RWPE2 (cell line): ENCODE results near the gene LMO7.

Source experiments
- ATAC-seq: fragments of 200-7000 bp; cut with Tn5 transposase; 3 replicates; pipeline ENCODE4 v1.9.1; 2021; ENCODE audit warnings: low read depth
- DNase-seq: peaks from one replicate; pipeline ENCODE4 v3.0.0-alpha.2; 2020; ENCODE audit warnings: low spot score
- H3K27ac ChIP-seq: fragments of 450-650 bp; 2 replicates; pipeline ENCODE4 v1.5.1; 2017; ENCODE audit warnings: mild to moderate bottlenecking; ENCODE audit not compliant: poor library complexity, severe bottlenecking
- H3K27me3 ChIP-seq: fragments of 250-450 bp; sonication (Bioruptor Pico); 2 replicates; pipeline ENCODE4 v1.5.1; 2021; ENCODE audit warnings: mild to moderate bottlenecking, moderate library complexity; ENCODE audit not compliant: insufficient read depth, poor library complexity, severe bottlenecking
- H3K36me3 ChIP-seq: fragments of 250-450 bp; sonication (Bioruptor Pico); 2 replicates; pipeline ENCODE4 v1.5.1; 2020; ENCODE audit warnings: low read depth, mild to moderate bottlenecking, moderate library complexity
- H3K4me1 ChIP-seq: fragments of 250-450 bp; sonication (Bioruptor Pico); 2 replicates; pipeline ENCODE4 v1.5.1; 2021; ENCODE audit warnings: mild to moderate bottlenecking, moderate library complexity; ENCODE audit not compliant: insufficient read depth, poor library complexity, severe bottlenecking
- H3K4me3 ChIP-seq: fragments of 250-450 bp; sonication (Bioruptor Pico); 2 replicates; pipeline ENCODE4 v1.5.1; 2021; ENCODE audit warnings: mild to moderate bottlenecking, moderate library complexity; ENCODE audit not compliant: severe bottlenecking
- H3K9me3 ChIP-seq: fragments of 250-450 bp; sonication (Bioruptor Pico); 2 replicates; pipeline ENCODE4 v1.5.1; 2021; ENCODE audit warnings: mild to moderate bottlenecking, moderate library complexity; ENCODE audit not compliant: severe bottlenecking
- TF ChIP-seq, protein P1 (sequence below): fragments of 450-650 bp; IDR thresholded peaks from one replicate; pipeline ENCODE4 v1.5.1; 2017; ENCODE audit warnings: mild to moderate bottlenecking, moderate library complexity; ENCODE audit not compliant: poor library complexity, severe bottlenecking

The LMO7 gene

GRCh38 chr13:75636436-75637180 lies 478 bp downstream of the LMO7 start:
- H3K4me1 ChIP-seq = no peaks in the 10 kb centered on the region
- peak overlapping the region; percentile 51 for H3K4me3 ChIP-seq
- no peak overlapping the region for H3K27ac ChIP-seq
- peak; percentile 57 for ATAC-seq
- no peaks in the 10 kb centered on the region for H3K27me3 ChIP-seq
- no peaks in the 10 kb centered on the region for H3K36me3 ChIP-seq
- no peak for DNase-seq
- no peaks in the 10 kb centered on the region for H3K9me3 ChIP-seq
- TF ChIP-seq, protein P1, sequence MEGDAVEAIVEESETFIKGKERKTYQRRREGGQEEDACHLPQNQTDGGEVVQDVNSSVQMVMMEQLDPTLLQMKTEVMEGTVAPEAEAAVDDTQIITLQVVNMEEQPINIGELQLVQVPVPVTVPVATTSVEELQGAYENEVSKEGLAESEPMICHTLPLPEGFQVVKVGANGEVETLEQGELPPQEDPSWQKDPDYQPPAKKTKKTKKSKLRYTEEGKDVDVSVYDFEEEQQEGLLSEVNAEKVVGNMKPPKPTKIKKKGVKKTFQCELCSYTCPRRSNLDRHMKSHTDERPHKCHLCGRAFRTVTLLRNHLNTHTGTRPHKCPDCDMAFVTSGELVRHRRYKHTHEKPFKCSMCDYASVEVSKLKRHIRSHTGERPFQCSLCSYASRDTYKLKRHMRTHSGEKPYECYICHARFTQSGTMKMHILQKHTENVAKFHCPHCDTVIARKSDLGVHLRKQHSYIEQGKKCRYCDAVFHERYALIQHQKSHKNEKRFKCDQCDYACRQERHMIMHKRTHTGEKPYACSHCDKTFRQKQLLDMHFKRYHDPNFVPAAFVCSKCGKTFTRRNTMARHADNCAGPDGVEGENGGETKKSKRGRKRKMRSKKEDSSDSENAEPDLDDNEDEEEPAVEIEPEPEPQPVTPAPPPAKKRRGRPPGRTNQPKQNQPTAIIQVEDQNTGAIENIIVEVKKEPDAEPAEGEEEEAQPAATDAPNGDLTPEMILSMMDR = no peak

DNA sequence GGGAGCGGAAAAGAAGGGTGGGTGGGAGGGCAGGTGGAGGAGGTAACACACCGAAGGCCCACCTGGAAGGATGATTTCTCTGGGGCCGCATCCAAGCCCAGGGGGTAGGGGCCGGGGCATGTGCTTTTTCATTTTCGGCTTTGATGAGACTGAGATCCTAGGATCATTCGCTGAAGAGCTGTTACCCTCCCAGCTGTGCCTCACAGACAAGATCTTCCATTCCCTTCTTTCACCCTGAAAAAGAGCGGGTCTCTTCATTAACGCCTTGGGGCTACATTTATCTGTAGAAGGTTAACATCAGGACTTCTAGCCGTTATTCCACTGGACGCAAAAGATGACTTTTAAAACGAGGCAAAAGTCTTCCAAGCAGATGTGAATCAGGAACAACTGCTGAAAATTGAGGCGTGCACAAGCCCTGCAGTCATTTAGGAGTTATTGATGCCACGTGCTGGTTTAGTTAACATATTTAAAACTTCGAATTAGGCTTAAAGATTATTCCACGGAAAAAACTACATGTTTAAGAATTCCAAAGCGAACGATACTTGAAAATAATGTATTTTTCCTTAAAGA lies 1.1 kb downstream of the LMO7 start:
- Histone ChIP-seq H3K36me3 (no peaks in the 10 kb centered on the region), H3K27ac (no peak overlapping the region), H3K4me1 (no peaks in the 10 kb centered on the region), H3K9me3 (no peaks in the 10 kb centered on the region), H3K27me3 (no peaks in the 10 kb centered on the region), H3K4me3 (no peak overlapping the region)
- TF ChIP-seq, protein P1 = no peak
- no peak for DNase-seq
- no peak for ATAC-seq

GRCh38 chr13:75639454-75639853 lies 3.3 kb downstream of the LMO7 start:
- no peak overlapping the region for H3K27ac ChIP-seq
- TF ChIP-seq, protein P1 = no peak
- ATAC-seq = no peak
- no peaks in the 10 kb centered on the region for H3K36me3 ChIP-seq
- H3K9me3 ChIP-seq = no peaks in the 10 kb centered on the region
- H3K4me1 ChIP-seq = no peaks in the 10 kb centered on the region
- no peaks in the 10 kb centered on the region for H3K27me3 ChIP-seq
- DNase-seq = no peak
- H3K4me3 ChIP-seq = no peak overlapping the region

DNA sequence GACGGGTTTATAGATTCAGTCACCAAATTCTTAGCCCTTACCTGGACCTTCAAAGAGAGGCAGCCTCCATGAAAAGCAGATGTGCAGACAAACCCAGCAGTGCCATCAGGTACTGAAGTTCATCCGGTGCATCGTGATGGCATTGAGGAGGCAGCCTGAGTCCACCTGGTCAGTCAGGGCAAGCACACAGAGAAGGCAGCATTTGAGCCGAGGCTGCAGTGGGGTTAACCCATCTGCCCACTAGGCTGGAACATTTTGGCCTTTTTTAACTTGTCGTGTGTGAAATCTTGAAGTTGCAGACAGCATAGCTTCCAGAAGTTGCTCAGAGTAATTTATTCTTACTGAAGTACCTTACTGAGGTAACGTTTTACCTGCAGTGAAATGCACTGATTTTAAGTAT lies 4.9 kb downstream of the LMO7 start:
- no peaks in the 10 kb centered on the region for H3K9me3 ChIP-seq
- no peak overlapping the region for H3K4me3 ChIP-seq
- H3K36me3 ChIP-seq = no peaks in the 10 kb centered on the region
- no peaks in the 10 kb centered on the region for H3K27me3 ChIP-seq
- TF ChIP-seq, protein P1 = no peak
- no peak overlapping the region for H3K27ac ChIP-seq
- no peaks in the 10 kb centered on the region for H3K4me1 ChIP-seq
- DNase-seq (no peak), ATAC-seq (no peak)

DNA sequence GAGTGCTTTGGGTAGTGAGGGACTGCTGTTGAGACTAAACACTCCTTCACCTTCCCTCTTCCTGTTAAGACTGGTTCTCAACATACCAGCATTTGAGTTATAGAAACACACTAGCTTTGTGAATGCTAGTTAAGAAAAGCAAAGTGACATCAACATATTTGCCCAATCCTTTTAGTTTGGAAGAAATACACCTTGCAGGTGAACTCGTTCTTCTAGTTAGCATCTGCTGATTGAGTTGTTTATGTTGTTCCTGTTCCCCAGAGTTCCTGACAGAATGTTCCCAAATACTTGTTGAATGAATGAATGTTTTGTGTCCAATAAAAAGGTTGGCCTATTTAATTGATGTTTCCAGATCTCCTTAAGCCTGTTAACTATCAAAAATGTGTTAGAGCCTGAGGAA lies 7.1 kb downstream of the LMO7 start:
- Histone ChIP-seq H3K9me3 (no peaks in the 10 kb centered on the region), H3K27ac (no peak overlapping the region), H3K27me3 (no peaks in the 10 kb centered on the region), H3K4me3 (no peak overlapping the region), H3K4me1 (no peaks in the 10 kb centered on the region), H3K36me3 (no peaks in the 10 kb centered on the region)
- TF ChIP-seq, protein P1 = no peak
- no peak for ATAC-seq
- no peak for DNase-seq
